G401.6 (cell line): Measurements from ENCODE around the gene WDR81.
"Not testable (repeated sequence)": the region's sequence is repeated elsewhere in the genome, so short reads cannot be mapped to it uniquely, and the experiment has no call there.

Experiments used
- FAIRE-seq: peaks from 2 replicates; lab custom pipeline; 2012; peaks lifted over from hg19 to GRCh38; lab: Jason Lieb, UNC

Gene WDR81

GRCh38 chr17:1730326-1731193 lies 6.1 kb downstream of the WDR81 start:
- FAIRE-seq: no peak

- no peak for FAIRE-seq
Observed at GRCh38 chr17:1731194-1731506, 6.6 kb downstream of the WDR81 start.

- FAIRE-seq: no peak
Observed at GRCh38 chr17:1732241-1732832, 7.8 kb downstream of the WDR81 start.

- no peak for FAIRE-seq
Observed at GRCh38 chr17:1732833-1733321, 8.4 kb downstream of the WDR81 start.

- FAIRE-seq: no peak
Observed at GRCh38 chr17:1733759-1734158, 9.3 kb downstream of the WDR81 start.

GRCh38 chr17:1735418-1735817 lies 10.9 kb downstream of the WDR81 start:
- no peak for FAIRE-seq

- FAIRE-seq: no peak
Observed at GRCh38 chr17:1735834-1736347, 11.4 kb downstream of the WDR81 start.

- no peak for FAIRE-seq
Observed at GRCh38 chr17:1736348-1737281, 12.1 kb downstream of the WDR81 start.

- no peak for FAIRE-seq
Observed at GRCh38 chr17:1737531-1738291, 13.2 kb downstream of the WDR81 start.

GRCh38 chr17:1741899-1742298 lies 17.4 kb downstream of the WDR81 start:
- FAIRE-seq: not testable (repeated sequence)

GRCh38 chr17:1742371-1743087 lies 18.0 kb downstream of the WDR81 start, which contains the start of gene SERPINF2:
Gene SERPINF2 (plus strand): TSS chr17:1742871. CDS start chr17:1744996, 2,125 bp downstream.
- no peak for FAIRE-seq

- FAIRE-seq: no peak
Observed at GRCh38 chr17:1743088-1743439, 18.6 kb downstream of the WDR81 start.

- no peak for FAIRE-seq
Observed at GRCh38 chr17:1744551-1745512, 20.3 kb downstream of the WDR81 start.

GRCh38 chr17:1745513-1746020 lies 21.1 kb downstream of the WDR81 start:
- FAIRE-seq: no peak

GRCh38 chr17:1746975-1747543 lies 22.6 kb downstream of the WDR81 start:
- FAIRE-seq: no peak

- FAIRE-seq: no peak
Observed at GRCh38 chr17:1750628-1751027, 26.1 kb downstream of the WDR81 start.

- no peak for FAIRE-seq
Observed at GRCh38 chr17:1752425-1753262, 28.1 kb downstream of the WDR81 start.

- FAIRE-seq: no peak
Observed at GRCh38 chr17:1753767-1754429, 29.4 kb downstream of the WDR81 start.
